SK-N-SH treated with all-trans-retinoic acid at 6 μM for 48 hours (cell line): Measurements from ENCODE around the gene SOD2.
A peak's percentile ranks its signal among the peaks of the same experiment; 100 is the strongest.

Experiments
- ARNTL ChIP-seq: fragments of 450-650 bp; formaldehyde crosslinking; IDR thresholded peaks from 2 replicates; pipeline ENCODE4 v1.5.0; 2020; ENCODE audit warnings: low read depth, mild to moderate bottlenecking, moderate library complexity, borderline replicate concordance
- BACH2 ChIP-seq: fragments of 250-450 bp; sonication (Bioruptor Pico); IDR thresholded peaks from 2 replicates; pipeline ENCODE4 v1.9.0; 2021; ENCODE audit warnings: mild to moderate bottlenecking, borderline replicate concordance
- CREB5 ChIP-seq: fragments of 250-450 bp; sonication (Bioruptor Pico); IDR thresholded peaks from 2 replicates; pipeline ENCODE4 v1.5.1; 2020; ENCODE audit warnings: low read depth, mild to moderate bottlenecking, moderate library complexity
- ESRRG ChIP-seq: fragments of 250-450 bp; sonication (Bioruptor Pico); IDR thresholded peaks from 2 replicates; pipeline ENCODE4 v1.6.1; 2021; ENCODE audit warnings: mild to moderate bottlenecking
- ISL1 ChIP-seq: fragments of 250-450 bp; sonication (Bioruptor Pico); IDR thresholded peaks from 2 replicates; pipeline ENCODE4 v2.1.2; 2022; ENCODE audit warnings: mild to moderate bottlenecking, moderate library complexity
- OSR1 ChIP-seq: fragments of 250-450 bp; sonication (Bioruptor Pico); IDR thresholded peaks from 2 replicates; pipeline ENCODE4 v1.8.0; 2022; ENCODE audit warnings: moderate library complexity, mild to moderate bottlenecking, inconsistent platforms
- RARB ChIP-seq: fragments of 250-450 bp; sonication (Bioruptor Pico); IDR thresholded peaks from 2 replicates; pipeline ENCODE4 v1.8.0; 2021; ENCODE audit warnings: mild to moderate bottlenecking, moderate library complexity
- TCF4 ChIP-seq: fragments of 250-450 bp; sonication (Bioruptor Pico); IDR thresholded peaks from 2 replicates; pipeline ENCODE4 v1.8.0; 2021; ENCODE audit warnings: mild to moderate bottlenecking, moderate library complexity, borderline replicate concordance
- ZFP3 ChIP-seq: fragments of 250-450 bp; sonication (Bioruptor Pico); IDR thresholded peaks from 2 replicates; pipeline ENCODE4 v1.5.0; 2020; ENCODE audit warnings: mild to moderate bottlenecking, moderate library complexity
- ZFP30 ChIP-seq: fragments of 450-650 bp; formaldehyde crosslinking; IDR thresholded peaks from 2 replicates; pipeline ENCODE4 v1.5.0; 2022; ENCODE audit warnings: mild to moderate bottlenecking, moderate library complexity
- ZNF70 ChIP-seq: fragments of 450-650 bp; formaldehyde crosslinking; IDR thresholded peaks from 2 replicates; pipeline ENCODE4 v1.5.0; 2020; ENCODE audit warnings: mild to moderate bottlenecking, moderate library complexity
- ZNF8 ChIP-seq: fragments of 450-650 bp; formaldehyde crosslinking; IDR thresholded peaks from 2 replicates; pipeline ENCODE4 v1.5.0; 2020; ENCODE audit warnings: mild to moderate bottlenecking, moderate library complexity
- TF ChIP-seq, protein P1 (sequence below): fragments of 250-450 bp; sonication (Bioruptor Pico); IDR thresholded peaks from 2 replicates; pipeline ENCODE4 v1.5.1; 2021; ENCODE audit warnings: mild to moderate bottlenecking, moderate library complexity
- TF ChIP-seq, protein P2 (sequence below): fragments of 250-450 bp; sonication (Bioruptor Pico); IDR thresholded peaks from 2 replicates; pipeline ENCODE4 v1.8.0; 2020; ENCODE audit warnings: mild to moderate bottlenecking, moderate library complexity, borderline replicate concordance

DNA sequence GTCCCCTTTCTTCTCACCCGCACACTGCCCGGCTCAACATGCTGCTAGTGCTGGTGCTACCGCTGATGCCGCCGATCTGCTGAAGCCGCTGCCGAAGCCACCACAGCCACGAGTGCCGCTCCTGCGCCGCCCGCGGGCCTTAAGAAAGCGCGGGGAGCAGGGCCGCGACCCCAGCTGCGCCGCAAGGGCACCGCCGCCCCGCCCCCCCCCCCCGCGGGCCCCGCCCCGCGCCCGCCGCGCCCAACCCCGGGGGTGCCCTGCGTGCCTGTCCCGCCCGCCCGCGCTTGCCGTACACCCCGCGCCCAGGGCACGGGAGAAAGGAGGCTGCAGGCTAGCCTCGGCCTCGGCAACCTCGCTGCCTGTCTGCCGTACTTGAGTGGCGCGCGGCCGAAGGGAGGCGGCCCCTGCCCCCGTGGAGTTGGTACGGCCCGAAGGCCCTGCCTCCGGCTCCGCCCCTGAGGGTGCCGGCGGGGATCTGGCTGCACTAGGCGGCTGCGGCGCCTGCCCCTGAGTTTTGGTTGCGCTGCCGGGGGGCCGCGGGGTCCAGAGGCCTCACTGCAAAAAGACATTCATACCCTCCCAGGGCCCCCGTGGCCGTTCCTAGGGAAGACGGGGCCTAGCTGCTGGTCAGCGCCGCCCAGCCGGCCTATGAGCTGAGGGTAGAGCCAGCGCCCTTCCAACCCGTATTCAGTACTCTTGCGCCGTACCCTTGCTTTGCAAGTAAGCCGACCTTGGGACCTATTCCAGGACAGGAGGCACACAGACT, at the start of gene SOD2:
- TF ChIP-seq CREB5 (no peak), ZFP30 (no peak), TCF4 (CRISPR knock-in tag) (no peak), ARNTL (no peak), ZNF70 (CRISPR knock-in tag) (0 out of 2 replicates have a peak, but pooled peaks have one; percentile 8), ZFP3 (CRISPR knock-in tag) (no peak), BACH2 (CRISPR knock-in tag) (no peak), ISL1 (no peak), RARB (CRISPR knock-in tag) (no peak), ESRRG (CRISPR knock-in tag) (no peak), ZNF8 (no peak), OSR1 (CRISPR knock-in tag) (no peak)
- TF ChIP-seq, protein P1, sequence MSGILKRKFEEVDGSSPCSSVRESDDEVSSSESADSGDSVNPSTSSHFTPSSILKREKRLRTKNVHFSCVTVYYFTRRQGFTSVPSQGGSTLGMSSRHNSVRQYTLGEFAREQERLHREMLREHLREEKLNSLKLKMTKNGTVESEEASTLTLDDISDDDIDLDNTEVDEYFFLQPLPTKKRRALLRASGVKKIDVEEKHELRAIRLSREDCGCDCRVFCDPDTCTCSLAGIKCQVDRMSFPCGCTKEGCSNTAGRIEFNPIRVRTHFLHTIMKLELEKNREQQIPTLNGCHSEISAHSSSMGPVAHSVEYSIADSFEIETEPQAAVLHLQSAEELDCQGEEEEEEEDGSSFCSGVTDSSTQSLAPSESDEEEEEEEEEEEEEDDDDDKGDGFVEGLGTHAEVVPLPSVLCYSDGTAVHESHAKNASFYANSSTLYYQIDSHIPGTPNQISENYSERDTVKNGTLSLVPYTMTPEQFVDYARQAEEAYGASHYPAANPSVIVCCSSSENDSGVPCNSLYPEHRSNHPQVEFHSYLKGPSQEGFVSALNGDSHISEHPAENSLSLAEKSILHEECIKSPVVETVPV (CRISPR knock-in tag) = no peak
- TF ChIP-seq, protein P2, sequence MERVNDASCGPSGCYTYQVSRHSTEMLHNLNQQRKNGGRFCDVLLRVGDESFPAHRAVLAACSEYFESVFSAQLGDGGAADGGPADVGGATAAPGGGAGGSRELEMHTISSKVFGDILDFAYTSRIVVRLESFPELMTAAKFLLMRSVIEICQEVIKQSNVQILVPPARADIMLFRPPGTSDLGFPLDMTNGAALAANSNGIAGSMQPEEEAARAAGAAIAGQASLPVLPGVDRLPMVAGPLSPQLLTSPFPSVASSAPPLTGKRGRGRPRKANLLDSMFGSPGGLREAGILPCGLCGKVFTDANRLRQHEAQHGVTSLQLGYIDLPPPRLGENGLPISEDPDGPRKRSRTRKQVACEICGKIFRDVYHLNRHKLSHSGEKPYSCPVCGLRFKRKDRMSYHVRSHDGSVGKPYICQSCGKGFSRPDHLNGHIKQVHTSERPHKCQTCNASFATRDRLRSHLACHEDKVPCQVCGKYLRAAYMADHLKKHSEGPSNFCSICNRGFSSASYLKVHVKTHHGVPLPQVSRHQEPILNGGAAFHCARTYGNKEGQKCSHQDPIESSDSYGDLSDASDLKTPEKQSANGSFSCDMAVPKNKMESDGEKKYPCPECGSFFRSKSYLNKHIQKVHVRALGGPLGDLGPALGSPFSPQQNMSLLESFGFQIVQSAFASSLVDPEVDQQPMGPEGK (CRISPR knock-in tag) = no peak
